22Rv1 (cell line): ENCODE results near the gene SORL1.

Experiments used
- ZFX ChIP-seq: fragments of 450-650 bp; IDR thresholded peaks from 2 replicates; pipeline ENCODE4 v1.6.1; 2017; ENCODE audit warnings: antibody characterized with exemption, borderline replicate concordance
- TF ChIP-seq, protein P1 (sequence below): fragments of 450-650 bp; IDR thresholded peaks from 2 replicates; pipeline ENCODE4 v1.5.1; 2017; ENCODE audit warnings: mild to moderate bottlenecking

GRCh38 chr11:121500275-121500674 lies 48.2 kb downstream of the SORL1 start:
- TF ChIP-seq, protein P1, sequence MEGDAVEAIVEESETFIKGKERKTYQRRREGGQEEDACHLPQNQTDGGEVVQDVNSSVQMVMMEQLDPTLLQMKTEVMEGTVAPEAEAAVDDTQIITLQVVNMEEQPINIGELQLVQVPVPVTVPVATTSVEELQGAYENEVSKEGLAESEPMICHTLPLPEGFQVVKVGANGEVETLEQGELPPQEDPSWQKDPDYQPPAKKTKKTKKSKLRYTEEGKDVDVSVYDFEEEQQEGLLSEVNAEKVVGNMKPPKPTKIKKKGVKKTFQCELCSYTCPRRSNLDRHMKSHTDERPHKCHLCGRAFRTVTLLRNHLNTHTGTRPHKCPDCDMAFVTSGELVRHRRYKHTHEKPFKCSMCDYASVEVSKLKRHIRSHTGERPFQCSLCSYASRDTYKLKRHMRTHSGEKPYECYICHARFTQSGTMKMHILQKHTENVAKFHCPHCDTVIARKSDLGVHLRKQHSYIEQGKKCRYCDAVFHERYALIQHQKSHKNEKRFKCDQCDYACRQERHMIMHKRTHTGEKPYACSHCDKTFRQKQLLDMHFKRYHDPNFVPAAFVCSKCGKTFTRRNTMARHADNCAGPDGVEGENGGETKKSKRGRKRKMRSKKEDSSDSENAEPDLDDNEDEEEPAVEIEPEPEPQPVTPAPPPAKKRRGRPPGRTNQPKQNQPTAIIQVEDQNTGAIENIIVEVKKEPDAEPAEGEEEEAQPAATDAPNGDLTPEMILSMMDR = no peak
- TF ChIP-seq ZFX = no peak
